Measurements from ENCODE around the gene LHX2.

- TF ChIP-seq TCF12 (IDR thresholded peaks at IDR 0.05; ENCODE audit: low read depth) (no peak), CREB1 (IDR thresholded peaks at IDR 0.05; ENCODE audit: low read depth) (no peak), YY1 (IDR thresholded peaks at IDR 0.05; ENCODE audit: low read depth) (no peak), NFIC (IDR thresholded peaks at IDR 0.05) (no peak), EP300 (IDR thresholded peaks at IDR 0.05; ENCODE audit: borderline replicate concordance) (no peak), MAX (IDR thresholded peaks at IDR 0.05) (no peak), CEBPB (IDR thresholded peaks at IDR 0.05) (no peak)
Observed at GRCh38 chr9:124001458-124001799, 10.1 kb upstream of the LHX2 start.
